ENCODE results near the gene CLEC1A. TPM values are rescaled to one million over a fixed set of nuclear protein-coding genes. Genes with fewer than 3 reads are reported as not detected.
A peak's percentile ranks its signal among the peaks of the same experiment; 100 is the strongest.

Gene CLEC1A, protein sequence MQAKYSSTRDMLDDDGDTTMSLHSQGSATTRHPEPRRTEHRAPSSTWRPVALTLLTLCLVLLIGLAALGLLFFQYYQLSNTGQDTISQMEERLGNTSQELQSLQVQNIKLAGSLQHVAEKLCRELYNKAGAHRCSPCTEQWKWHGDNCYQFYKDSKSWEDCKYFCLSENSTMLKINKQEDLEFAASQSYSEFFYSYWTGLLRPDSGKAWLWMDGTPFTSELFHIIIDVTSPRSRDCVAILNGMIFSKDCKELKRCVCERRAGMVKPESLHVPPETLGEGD
- not detected in 2 replicates for total RNA-seq (2014; rRNA removed; shearing (Covaris generic))

DNA sequence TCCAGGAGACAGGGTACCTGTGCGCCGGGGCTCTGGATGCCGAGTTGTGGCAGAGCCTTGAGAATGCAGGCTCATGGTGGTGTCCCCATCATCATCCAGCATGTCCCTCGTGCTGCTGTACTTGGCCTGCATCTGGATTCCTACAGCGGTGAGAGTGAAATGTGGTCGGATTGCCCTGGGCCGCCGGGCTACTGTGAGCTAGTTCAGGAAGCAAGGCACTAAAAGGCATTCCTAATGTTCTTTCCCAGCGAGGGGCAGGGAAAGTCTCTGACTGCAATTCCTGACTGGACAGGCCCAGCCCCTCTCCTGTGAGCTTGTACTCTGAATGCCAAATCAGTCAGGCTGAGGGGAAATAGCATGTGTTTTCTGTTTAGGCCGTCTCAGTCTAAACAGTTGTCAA, at the start of gene CLEC1A:
CLEC1A (minus strand) TSS at position 195 of the 400 bp plus-strand sequence; CDS start at position 132, 63 bp downstream.
- H3K27ac ChIP-seq = no peak within 1 kb of the TSS
- no peak for DNase-seq (ENCODE audit: low read depth in 1 of 2, low spot score in 2 of 2)
- no peaks in the 10 kb centered on the region for H3K4me1 ChIP-seq (replicated peaks)
- H3K36me3 ChIP-seq = no peaks in the 10 kb centered on the region
- H3K4me3 ChIP-seq = no peak within 1 kb of the TSS
- H3K9me3 ChIP-seq (replicated peaks) = no peaks in the 10 kb centered on the region; the same call in 1 of the 2 replicates
- H3K27me3 ChIP-seq (replicated peaks) = no peaks in the 10 kb centered on the region

DNA sequence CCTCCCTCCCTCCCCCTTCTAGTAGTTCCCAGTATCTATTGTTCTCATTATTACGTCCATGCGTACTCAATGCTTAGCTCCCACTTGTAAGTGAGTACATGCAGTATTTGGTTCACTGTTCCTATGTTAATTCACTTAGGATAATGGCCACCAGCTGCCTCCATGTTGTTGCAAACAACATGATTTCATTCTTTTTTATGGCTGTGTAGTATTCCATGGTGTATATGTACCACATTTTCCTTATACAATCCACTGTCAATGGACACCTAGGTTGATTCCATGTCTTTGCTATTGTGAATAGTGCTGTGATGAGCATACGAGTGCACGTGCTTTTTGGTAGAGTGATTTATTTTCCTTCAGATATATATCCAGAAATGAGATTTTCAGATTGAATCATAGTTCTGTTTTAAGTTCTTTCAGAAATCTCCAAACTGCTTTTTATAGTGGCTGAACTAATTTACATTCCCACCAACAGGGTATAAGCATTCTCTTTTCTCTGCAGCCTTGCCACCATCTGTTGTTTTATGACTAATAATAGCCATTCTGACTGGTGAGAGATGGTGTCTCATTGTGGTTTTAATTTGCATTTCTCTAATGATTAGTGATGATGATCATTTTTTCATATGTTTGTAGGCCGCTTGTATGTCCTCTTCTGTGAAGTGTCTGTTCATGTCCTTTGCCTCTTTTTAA, 49.1 kb upstream of the CLEC1A start:
- no peaks in the 10 kb centered on the region for H3K9me3 ChIP-seq (replicated peaks)
- no peak overlapping the region for H3K27ac ChIP-seq
- no peaks in the 10 kb centered on the region for H3K27me3 ChIP-seq (replicated peaks)
- DNase-seq (ENCODE audit: low read depth in 1 of 2, low spot score in 2 of 2) = no peak
- no peak overlapping the region for H3K4me3 ChIP-seq
- no peaks in the 10 kb centered on the region for H3K36me3 ChIP-seq
- peaks cover 2% of the 10 kb centered on the region; the same call in 1 of the 2 replicates for H3K4me1 ChIP-seq (replicated peaks)

- peaks cover 2% of the 10 kb centered on the region; the same call in 1 of the 2 replicates for H3K4me1 ChIP-seq (replicated peaks)
- no peak overlapping the region for H3K4me3 ChIP-seq
- no peaks in the 10 kb centered on the region for H3K27me3 ChIP-seq (replicated peaks)
- no peak overlapping the region for H3K27ac ChIP-seq
- no peak for DNase-seq (ENCODE audit: low read depth in 1 of 2, low spot score in 2 of 2)
- H3K36me3 ChIP-seq = no peaks in the 10 kb centered on the region
- H3K9me3 ChIP-seq (replicated peaks) = no peaks in the 10 kb centered on the region
Measured at GRCh38 chr12:10142976-10143589, 44.3 kb upstream of the CLEC1A start.

GRCh38 chr12:10140001-10140400, 41.2 kb upstream of the CLEC1A start:
- Histone ChIP-seq H3K36me3 (no peaks in the 10 kb centered on the region), H3K9me3 (replicated peaks) (no peaks in the 10 kb centered on the region), H3K27ac (no peak overlapping the region), H3K4me3 (no peak overlapping the region), H3K27me3 (replicated peaks) (no peaks in the 10 kb centered on the region), H3K4me1 (replicated peaks) (peaks cover 2% of the 10 kb centered on the region; the same call in 1 of the 2 replicates)
- peak in 1 of 2 experiments; percentile 25 for DNase-seq (ENCODE audit: low read depth in 1 of 2, low spot score in 2 of 2)

DNA sequence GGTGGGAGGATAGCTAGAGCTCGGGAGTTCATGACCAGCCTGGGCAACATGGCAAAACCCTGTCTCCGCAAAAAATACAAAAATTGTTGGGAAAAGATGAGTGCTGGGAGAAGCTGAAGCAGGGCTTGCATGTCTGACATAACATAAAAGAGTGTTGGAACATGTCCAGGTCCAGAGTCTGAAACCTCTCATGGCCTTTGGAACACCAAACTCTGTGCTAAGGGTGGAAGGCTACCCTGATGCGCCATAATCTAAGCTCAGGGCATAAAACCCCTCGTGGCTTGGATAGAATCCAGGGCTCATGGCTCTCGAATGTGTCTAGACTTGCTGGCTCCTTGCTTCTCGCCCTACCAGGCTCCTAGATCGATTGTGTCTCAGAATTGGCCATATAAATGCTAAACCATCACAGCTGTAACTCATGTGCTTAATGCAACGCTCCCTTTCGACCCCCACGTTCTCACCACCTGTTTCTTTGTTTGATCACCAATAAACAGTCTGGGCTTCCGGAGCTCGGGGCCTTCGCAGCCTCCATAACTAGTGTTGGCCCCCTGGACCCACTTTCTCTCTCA, 37.9 kb upstream of the CLEC1A start:
- H3K4me1 ChIP-seq (replicated peaks) = no peaks in the 10 kb centered on the region
- H3K27me3 ChIP-seq (replicated peaks) = no peaks in the 10 kb centered on the region
- H3K27ac ChIP-seq = no peak overlapping the region
- DNase-seq (ENCODE audit: low read depth in 1 of 2, low spot score in 2 of 2) = no peak
- no peaks in the 10 kb centered on the region for H3K9me3 ChIP-seq (replicated peaks)
- H3K4me3 ChIP-seq = no peak overlapping the region
- no peaks in the 10 kb centered on the region for H3K36me3 ChIP-seq

- H3K9me3 ChIP-seq (replicated peaks) = no peaks in the 10 kb centered on the region
- no peak overlapping the region for H3K4me3 ChIP-seq
- H3K27ac ChIP-seq = no peak overlapping the region
- DNase-seq (ENCODE audit: low read depth in 1 of 2, low spot score in 2 of 2) = no peak
- no peaks in the 10 kb centered on the region for H3K36me3 ChIP-seq
- no peaks in the 10 kb centered on the region for H3K4me1 ChIP-seq (replicated peaks)
- no peaks in the 10 kb centered on the region for H3K27me3 ChIP-seq (replicated peaks)
Measured at GRCh38 chr12:10135126-10135525, 36.3 kb upstream of the CLEC1A start.

GRCh38 chr12:10132850-10133370, 34.1 kb upstream of the CLEC1A start:
- H3K4me1 ChIP-seq (replicated peaks) = no peaks in the 10 kb centered on the region
- no peaks in the 10 kb centered on the region for H3K36me3 ChIP-seq
- peaks cover 5% of the 10 kb centered on the region; the same call in 1 of the 2 replicates for H3K27me3 ChIP-seq (replicated peaks)
- no peaks in the 10 kb centered on the region for H3K9me3 ChIP-seq (replicated peaks)
- H3K27ac ChIP-seq = no peak overlapping the region
- no peak for DNase-seq (ENCODE audit: low read depth in 1 of 2, low spot score in 2 of 2)
- no peak overlapping the region for H3K4me3 ChIP-seq

DNA sequence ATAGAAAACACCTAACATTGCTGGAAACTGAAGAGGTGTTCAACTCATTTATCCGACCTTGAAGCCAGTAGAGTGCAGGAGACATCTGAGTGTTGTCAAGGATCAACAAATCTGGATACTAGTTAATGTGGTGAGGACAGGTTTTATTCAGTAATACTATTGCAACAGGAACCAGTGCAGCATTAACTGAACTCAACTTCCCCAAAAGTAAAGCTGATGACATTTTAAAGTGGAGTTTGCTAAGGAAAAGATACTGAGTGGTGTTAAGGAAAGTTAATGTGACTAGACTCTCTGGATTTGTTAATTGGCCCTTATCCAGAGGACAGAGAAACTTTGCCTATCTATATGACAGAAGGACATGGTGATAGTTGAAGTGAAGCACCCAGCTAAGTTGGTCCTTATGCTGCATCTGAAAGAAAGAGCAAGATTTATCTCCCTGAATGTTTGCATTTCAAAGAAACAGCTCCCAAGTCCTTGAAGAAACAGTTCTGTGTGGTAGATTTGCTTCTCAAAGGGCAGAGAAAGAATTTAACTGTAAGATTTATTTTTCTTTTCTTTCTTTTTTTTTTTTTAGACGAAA, 32.4 kb upstream of the CLEC1A start:
- no peak overlapping the region for H3K27ac ChIP-seq
- H3K27me3 ChIP-seq (replicated peaks) = peaks cover 10% of the 10 kb centered on the region
- H3K4me3 ChIP-seq = no peak overlapping the region
- no peak for DNase-seq (ENCODE audit: low read depth in 1 of 2, low spot score in 2 of 2)
- H3K4me1 ChIP-seq (replicated peaks) = no peaks in the 10 kb centered on the region
- no peaks in the 10 kb centered on the region for H3K36me3 ChIP-seq
- H3K9me3 ChIP-seq (replicated peaks) = no peaks in the 10 kb centered on the region

GRCh38 chr12:10130042-10130441, 31.3 kb upstream of the CLEC1A start, which contains the start of gene CLEC7A:
CLEC7A (minus strand) TSS chr12:10130199; CDS start chr12:10130082, 117 bp downstream.
- no peak for DNase-seq (ENCODE audit: low read depth in 1 of 2, low spot score in 2 of 2)

DNA sequence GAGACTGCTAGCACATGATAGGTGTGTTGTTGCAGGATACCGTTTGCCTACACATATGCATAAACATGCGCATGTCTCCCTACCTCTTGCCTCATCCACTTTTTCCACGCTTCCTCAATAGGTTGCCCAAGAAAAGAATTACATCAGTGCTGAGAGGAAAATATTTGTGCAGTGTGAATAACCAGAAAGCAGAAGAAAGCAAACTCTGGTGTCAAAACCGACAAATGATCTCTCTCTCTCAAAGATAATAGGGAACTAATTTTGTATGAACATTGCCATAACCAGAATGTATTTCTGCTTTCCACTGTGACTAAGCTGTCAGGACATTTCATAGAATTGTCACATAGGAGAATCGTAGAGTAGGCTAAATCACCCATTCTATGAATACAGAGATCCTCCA, 29.9 kb upstream of the CLEC1A start:
- no peak for DNase-seq (ENCODE audit: low read depth in 1 of 2, low spot score in 2 of 2)
- Histone ChIP-seq H3K9me3 (replicated peaks) (no peaks in the 10 kb centered on the region), H3K27ac (no peak overlapping the region), H3K36me3 (no peaks in the 10 kb centered on the region), H3K27me3 (replicated peaks) (peaks cover 10% of the 10 kb centered on the region), H3K4me3 (no peak overlapping the region), H3K4me1 (replicated peaks) (no peaks in the 10 kb centered on the region)

More at GRCh38 chr12:10130042-10130441, 31.3 kb upstream of the CLEC1A start, which contains the start of gene CLEC7A:
- H3K4me1 ChIP-seq (replicated peaks) = no peaks in the 10 kb centered on the region
- no peak within 1 kb of the TSS for H3K4me3 ChIP-seq
- H3K27ac ChIP-seq = no peak within 1 kb of the TSS
- no peaks in the 10 kb centered on the region for H3K9me3 ChIP-seq (replicated peaks)
- H3K36me3 ChIP-seq = no peaks in the 10 kb centered on the region
- H3K27me3 ChIP-seq (replicated peaks) = peaks cover 10% of the 10 kb centered on the region

DNA sequence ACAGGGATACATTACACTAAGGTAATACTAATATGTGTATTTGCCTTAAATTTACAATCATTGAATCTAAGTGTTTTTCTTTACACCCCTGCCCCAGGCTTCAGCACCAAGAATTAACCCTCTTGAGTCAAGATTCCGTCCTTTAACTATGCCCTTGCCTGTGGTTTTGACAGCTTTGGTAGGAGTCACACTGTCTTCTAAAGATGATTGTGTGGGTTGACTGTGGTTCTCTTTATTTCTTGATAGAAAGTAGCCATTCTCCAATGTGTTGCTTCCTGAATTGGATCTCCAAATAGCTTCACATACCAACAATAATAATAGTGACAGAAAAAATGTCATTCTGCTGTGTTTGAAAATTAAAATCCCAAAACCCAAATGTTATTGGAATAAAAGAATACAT, 27.6 kb upstream of the CLEC1A start:
- Histone ChIP-seq H3K27ac (no peak overlapping the region), H3K36me3 (no peaks in the 10 kb centered on the region), H3K9me3 (replicated peaks) (no peaks in the 10 kb centered on the region), H3K27me3 (replicated peaks) (peaks cover 10% of the 10 kb centered on the region), H3K4me3 (no peak overlapping the region), H3K4me1 (replicated peaks) (no peaks in the 10 kb centered on the region)
- DNase-seq (ENCODE audit: low read depth in 1 of 2, low spot score in 2 of 2) = no peak

DNA sequence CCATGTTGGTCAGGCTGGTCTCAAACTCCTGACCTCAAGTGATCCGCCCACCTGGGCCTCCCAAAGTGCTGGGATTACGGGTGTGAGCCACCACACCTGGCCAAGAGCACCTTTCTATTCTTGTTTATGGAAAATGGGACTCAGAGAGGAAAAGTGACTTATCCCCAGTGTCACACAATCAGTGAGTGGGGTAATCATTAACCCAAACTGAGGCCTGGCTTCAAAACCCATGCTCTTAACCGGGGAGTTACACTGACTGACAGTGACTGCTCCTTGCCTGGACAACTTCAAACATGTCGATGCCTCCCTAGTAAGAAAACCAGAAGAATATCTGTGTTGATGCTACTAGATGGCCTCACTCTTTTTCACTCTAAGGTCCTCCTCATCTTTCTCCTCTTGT, 23.9 kb upstream of the CLEC1A start:
- Histone ChIP-seq H3K36me3 (no peaks in the 10 kb centered on the region), H3K27ac (no peak overlapping the region), H3K4me1 (replicated peaks) (no peaks in the 10 kb centered on the region), H3K9me3 (replicated peaks) (no peaks in the 10 kb centered on the region), H3K4me3 (no peak overlapping the region), H3K27me3 (replicated peaks) (peaks cover 5% of the 10 kb centered on the region; the same call in 1 of the 2 replicates)
- DNase-seq (ENCODE audit: low read depth in 1 of 2, low spot score in 2 of 2) = no peak

GRCh38 chr12:10121278-10121677, 22.5 kb upstream of the CLEC1A start:
- H3K4me3 ChIP-seq = no peak overlapping the region
- no peaks in the 10 kb centered on the region for H3K36me3 ChIP-seq
- H3K27me3 ChIP-seq (replicated peaks) = no peaks in the 10 kb centered on the region
- no peaks in the 10 kb centered on the region for H3K4me1 ChIP-seq (replicated peaks)
- H3K9me3 ChIP-seq (replicated peaks) = no peaks in the 10 kb centered on the region
- H3K27ac ChIP-seq = no peak overlapping the region
- no peak for DNase-seq (ENCODE audit: low read depth in 1 of 2, low spot score in 2 of 2)
